Mesothelial cell of epicardium (in vitro differentiated cells): Measurements from ENCODE around the gene RPP14. TPM values are rescaled to one million over a fixed set of nuclear protein-coding genes. Genes with fewer than 3 reads are reported as not detected.
A peak's percentile ranks its signal among the peaks of the same experiment; 100 is the strongest.

Experiments
- DNase-seq, 2 experiments: peaks; one replicate each; pipeline ENCODE4 v3.0.0; 2021; ENCODE audit warnings: low spot score in 2 of 2; ENCODE audit not compliant: unreplicated experiment in 2 of 2
- H3K27ac Mint-ChIP-seq: 2 replicates; pipeline ENCODE4 v1.8.0; 2021; ENCODE audit warnings: mixed read lengths
- H3K27me3 Mint-ChIP-seq: 2 replicates; pipeline ENCODE4 v1.8.0; 2021; ENCODE audit warnings: low read depth, mixed read lengths
- H3K36me3 Mint-ChIP-seq: 2 replicates; pipeline ENCODE4 v1.8.0; 2021; ENCODE audit warnings: mixed read lengths
- H3K4me1 Mint-ChIP-seq: 2 replicates; pipeline ENCODE4 v1.8.0; 2021; ENCODE audit warnings: mixed read lengths
- H3K4me3 Mint-ChIP-seq: 2 replicates; pipeline ENCODE4 v1.8.0; 2021; ENCODE audit warnings: mild to moderate bottlenecking, moderate library complexity, mixed read lengths
- H3K9me3 Mint-ChIP-seq: 2 replicates; pipeline ENCODE4 v1.8.0; 2021; ENCODE audit warnings: mixed read lengths
- total RNA-seq: library from RNA; stranded (reverse); gene quantifications from 3 replicates; pipeline ENCODE4 v1.2.1, GENCODE V29; 2021
- TF ChIP-seq, protein P1 (sequence below): fragments of 200-600 bp; sonication (generic); IDR thresholded peaks from one replicate; pipeline ENCODE4 v1.5.0; 2021; ENCODE audit warnings: antibody characterized with exemption; ENCODE audit not compliant: unreplicated experiment

RPP14 gene
- total RNA-seq, 1 donor from 2014 or later: 24.2 TPM

DNA sequence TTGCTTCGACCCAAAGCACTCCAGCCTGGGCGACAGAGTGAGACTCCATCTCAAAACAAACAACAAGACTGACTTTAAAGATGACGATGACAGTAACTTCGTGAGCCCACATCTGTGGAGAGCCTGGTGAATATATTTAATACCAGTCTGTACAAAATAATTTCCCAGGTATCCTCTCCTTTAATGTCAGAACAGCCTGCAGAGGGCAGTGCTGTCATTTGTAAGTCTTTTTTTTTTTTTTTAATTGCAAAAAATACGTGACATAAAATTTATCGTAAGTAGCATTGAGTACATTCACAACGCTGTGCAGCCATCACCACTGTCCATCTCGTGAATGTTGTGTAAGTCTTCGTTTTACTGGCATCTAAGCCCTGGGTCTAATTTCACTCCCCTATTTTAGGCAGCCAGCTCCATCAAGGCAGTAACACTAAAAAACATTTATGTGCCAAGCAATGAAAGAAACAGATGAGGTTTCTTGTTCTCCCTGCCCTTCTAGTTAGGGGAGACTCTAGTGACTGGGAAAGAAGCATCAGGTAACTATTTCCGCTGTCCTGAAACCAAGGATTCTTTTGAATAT, 1.7 kb downstream of the RPP14 start:
- H3K27ac Mint-ChIP-seq: peak overlapping the region; percentile 100
- no peaks in the 10 kb centered on the region for H3K9me3 Mint-ChIP-seq
- H3K4me3 Mint-ChIP-seq: peak overlapping the region; percentile 89
- peaks cover 4% of the 10 kb centered on the region for H3K27me3 Mint-ChIP-seq
- DNase-seq: no peak
- H3K4me1 Mint-ChIP-seq: peaks cover 26% of the 10 kb centered on the region
- peaks cover 19% of the 10 kb centered on the region for H3K36me3 Mint-ChIP-seq
- TF ChIP-seq, protein P1, sequence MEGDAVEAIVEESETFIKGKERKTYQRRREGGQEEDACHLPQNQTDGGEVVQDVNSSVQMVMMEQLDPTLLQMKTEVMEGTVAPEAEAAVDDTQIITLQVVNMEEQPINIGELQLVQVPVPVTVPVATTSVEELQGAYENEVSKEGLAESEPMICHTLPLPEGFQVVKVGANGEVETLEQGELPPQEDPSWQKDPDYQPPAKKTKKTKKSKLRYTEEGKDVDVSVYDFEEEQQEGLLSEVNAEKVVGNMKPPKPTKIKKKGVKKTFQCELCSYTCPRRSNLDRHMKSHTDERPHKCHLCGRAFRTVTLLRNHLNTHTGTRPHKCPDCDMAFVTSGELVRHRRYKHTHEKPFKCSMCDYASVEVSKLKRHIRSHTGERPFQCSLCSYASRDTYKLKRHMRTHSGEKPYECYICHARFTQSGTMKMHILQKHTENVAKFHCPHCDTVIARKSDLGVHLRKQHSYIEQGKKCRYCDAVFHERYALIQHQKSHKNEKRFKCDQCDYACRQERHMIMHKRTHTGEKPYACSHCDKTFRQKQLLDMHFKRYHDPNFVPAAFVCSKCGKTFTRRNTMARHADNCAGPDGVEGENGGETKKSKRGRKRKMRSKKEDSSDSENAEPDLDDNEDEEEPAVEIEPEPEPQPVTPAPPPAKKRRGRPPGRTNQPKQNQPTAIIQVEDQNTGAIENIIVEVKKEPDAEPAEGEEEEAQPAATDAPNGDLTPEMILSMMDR: peak; percentile 41

DNA sequence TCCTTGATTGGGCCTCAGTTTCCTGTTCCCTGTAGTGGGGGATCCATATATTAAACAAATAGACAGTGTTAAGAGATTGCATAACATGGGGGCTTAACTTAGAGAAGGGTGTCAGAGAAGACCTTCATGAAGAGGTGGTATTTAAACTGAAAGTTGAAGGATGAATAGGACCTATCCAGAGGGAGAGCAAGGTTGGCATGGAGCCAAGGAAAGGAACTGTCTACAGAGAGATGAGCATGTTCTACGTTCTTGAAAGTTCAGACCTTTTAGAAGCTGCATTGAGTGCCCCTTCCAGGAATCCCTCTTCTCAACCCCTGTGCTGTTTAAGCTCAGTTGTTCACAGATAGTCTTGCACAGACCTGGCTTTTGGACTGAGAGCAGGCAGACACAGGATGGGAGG, 2.7 kb downstream of the RPP14 start:
- H3K4me1 Mint-ChIP-seq: peaks cover 26% of the 10 kb centered on the region
- TF ChIP-seq, protein P1: no peak
- no peak for DNase-seq
- H3K27ac Mint-ChIP-seq: peak overlapping the region; percentile 21
- peaks cover 26% of the 10 kb centered on the region for H3K36me3 Mint-ChIP-seq
- no peaks in the 10 kb centered on the region for H3K9me3 Mint-ChIP-seq
- no peaks in the 10 kb centered on the region for H3K27me3 Mint-ChIP-seq
- H3K4me3 Mint-ChIP-seq: peak overlapping the region; percentile 21

DNA sequence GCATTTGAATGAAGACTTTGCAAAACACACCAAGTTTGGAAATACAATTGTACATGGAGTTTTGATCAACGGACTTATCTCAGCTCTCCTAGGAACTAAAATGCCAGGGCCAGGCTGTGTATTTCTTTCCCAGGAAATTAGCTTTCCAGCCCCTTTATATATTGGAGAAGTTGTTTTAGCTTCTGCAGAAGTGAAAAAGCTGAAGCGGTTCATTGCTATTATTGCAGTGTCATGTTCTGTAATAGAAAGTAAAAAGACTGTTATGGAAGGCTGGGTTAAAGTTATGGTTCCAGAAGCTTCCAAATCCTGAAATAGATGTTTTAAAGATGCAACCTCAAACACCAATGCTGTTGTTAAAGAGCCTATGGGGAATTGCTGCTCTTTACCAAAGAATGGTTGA, 11.8 kb downstream of the RPP14 start:
- no peak overlapping the region for H3K27ac Mint-ChIP-seq
- H3K4me1 Mint-ChIP-seq: no peaks in the 10 kb centered on the region
- peaks cover 47% of the 10 kb centered on the region for H3K36me3 Mint-ChIP-seq
- no peak for DNase-seq
- H3K27me3 Mint-ChIP-seq: no peaks in the 10 kb centered on the region
- TF ChIP-seq, protein P1: no peak
- no peak overlapping the region for H3K4me3 Mint-ChIP-seq
- no peaks in the 10 kb centered on the region for H3K9me3 Mint-ChIP-seq

DNA sequence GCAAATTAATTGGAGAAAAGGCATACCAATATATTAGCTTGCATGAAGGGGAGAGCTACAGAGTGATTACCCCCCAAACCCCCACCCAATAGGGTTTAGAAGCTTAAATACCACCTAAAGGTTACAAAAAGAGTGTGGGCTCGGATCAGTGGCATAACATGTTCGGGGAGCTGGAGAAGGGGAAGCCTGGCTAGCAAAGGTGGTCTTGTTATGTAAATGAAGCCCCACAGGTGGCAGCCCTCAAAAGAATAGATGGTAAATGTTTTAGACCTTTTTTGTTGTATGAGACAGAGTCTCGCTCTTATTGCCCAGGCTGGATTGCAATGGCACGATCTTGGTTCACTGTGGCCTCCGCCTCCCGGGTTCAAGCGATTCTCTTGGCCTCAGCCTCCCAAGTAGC, 15.7 kb downstream of the RPP14 start:
- Mint-ChIP-seq H3K4me3 (no peak overlapping the region), H3K9me3 (no peaks in the 10 kb centered on the region), H3K27ac (no peak overlapping the region), H3K36me3 (peaks cover 19% of the 10 kb centered on the region), H3K27me3 (no peaks in the 10 kb centered on the region), H3K4me1 (peaks cover 22% of the 10 kb centered on the region)
- TF ChIP-seq, protein P1: no peak
- DNase-seq: no peak

- H3K4me1 Mint-ChIP-seq: peaks cover 22% of the 10 kb centered on the region
- DNase-seq: no peak
- H3K27ac Mint-ChIP-seq: no peak overlapping the region
- no peaks in the 10 kb centered on the region for H3K9me3 Mint-ChIP-seq
- TF ChIP-seq, protein P1: no peak
- no peak overlapping the region for H3K4me3 Mint-ChIP-seq
- peaks cover 14% of the 10 kb centered on the region for H3K36me3 Mint-ChIP-seq
- no peaks in the 10 kb centered on the region for H3K27me3 Mint-ChIP-seq
Observed at GRCh38 chr3:58322793-58323192, 16.7 kb downstream of the RPP14 start.
